Lung (tissue), 12 donors: ENCODE results near the gene COL4A3. TPM values are rescaled to one million over a fixed set of nuclear protein-coding genes. Genes with fewer than 3 reads are reported as not detected.
"Not testable (repeated sequence)": the region's sequence is repeated elsewhere in the genome, so short reads cannot be mapped to it uniquely, and the experiment has no call there.

Experiments used
- ATAC-seq: fragments of 200-7000 bp; cut with Tn5 transposase; one replicate; pipeline ENCODE4 v1.9.1; 2020; ENCODE audit warnings: moderate number of reproducible peaks; ENCODE audit not compliant: insufficient read depth, low FRiP score
- DNase-seq, 3 donors: peaks; one replicate each; pipeline ENCODE4 v3.0.0-alpha.2; 2013 to 2017
- H3K27ac ChIP-seq, 2 donors: one replicate each; pipeline ENCODE4 v1.5.1; 2013; ENCODE audit warnings: mild to moderate bottlenecking in 2 of 2, moderate library complexity in 2 of 2, control low read depth in 1 of 2, inconsistent platforms in 1 of 2, low read depth in 1 of 2, low read length in 1 of 2
- H3K27me3 ChIP-seq, 3 donors: one replicate each; pipeline ENCODE4 v1.5.1; 2013; ENCODE audit warnings: low read length in 2 of 3; ENCODE audit not compliant: control insufficient read depth in 3 of 3, insufficient read depth in 3 of 3
- H3K36me3 ChIP-seq, 4 donors: one replicate each; pipeline ENCODE4 v1.5.1; 2013; ENCODE audit warnings: low read length in 4 of 4, mild to moderate bottlenecking in 1 of 4, moderate library complexity in 1 of 4; ENCODE audit not compliant: control insufficient read depth in 4 of 4, insufficient read depth in 4 of 4
- H3K4me1 ChIP-seq, 5 donors: one replicate each; pipeline ENCODE4 v1.5.1; 2013; ENCODE audit warnings: low read length in 5 of 5, mild to moderate bottlenecking in 2 of 5, moderate library complexity in 1 of 5; ENCODE audit not compliant: control insufficient read depth in 5 of 5, insufficient read depth in 5 of 5
- H3K4me3 ChIP-seq: one replicate; pipeline ENCODE4 v1.5.1; 2013; ENCODE audit warnings: mild to moderate bottlenecking, control low read depth, moderate library complexity
- H3K9ac ChIP-seq, 2 donors: one replicate each; pipeline ENCODE4 v1.5.1; 2013; ENCODE audit warnings: low read length in 2 of 2, control low read depth in 1 of 2; ENCODE audit not compliant: insufficient read depth in 1 of 2
- H3K9me3 ChIP-seq, 4 donors: one replicate each; pipeline ENCODE4 v1.5.1; 2013; ENCODE audit warnings: low read length in 3 of 4, mild to moderate bottlenecking in 1 of 4, moderate library complexity in 1 of 4; ENCODE audit not compliant: control insufficient read depth in 4 of 4, insufficient read depth in 3 of 4
- CTCF ChIP-seq: IDR thresholded peaks from 2 replicates; pipeline ENCODE4 v1.5.1; 2012; ENCODE audit warnings: mild to moderate bottlenecking; ENCODE audit errors: control extremely low read depth, extremely low read depth
- WGBS, 2 donors: extraction: QIAGEN DNeasy Blood & Tissue Kit; methylation state at CpG; one replicate each; pipeline ENCODE4 v1.1.7; 2013; 5-methylcytosine and 5-hydroxymethylcytosine counted together
- polyA plus RNA-seq, 2 donors: library from polyadenylated mRNA; stranded (reverse); fragments of 200-250 nt; gene quantifications; one replicate each; pipeline ENCODE4 v1.2.1, GENCODE V29; 2013
- total RNA-seq, 2 donors: library from RNA; depleted of rRNA in 1 of 2; stranded (reverse); fragments of >200 nt in 1 of 2; gene quantifications; one replicate each; pipeline ENCODE4 v1.2.1, GENCODE V29; 2014 to 2021
- donor health status: control.
- donor health status: control.
- donor health status: Bipolar disorder and iron deficiency.
- donor health status: healthy.
- donor health status: DM: yes; HTN: yes; CAD: no.

The COL4A3 gene
- total and polyA plus RNA-seq, 4 donors, result 3.5 to 34.2 (median 20.2) TPM

- WGBS, 2 donors, result 0 to 47% methylated on average over 1 of the region's 1 CpG
- H3K36me3 ChIP-seq, result no peaks in the 10 kb centered on the region
Observed at GRCh38 chr2:227221120-227221519, 56.7 kb downstream of the COL4A3 start.

GRCh38 chr2:227222292-227222691 lies 57.9 kb downstream of the COL4A3 start:
- H3K4me3 ChIP-seq, result no peak overlapping the region
- no peaks in the 10 kb centered on the region for H3K4me1 ChIP-seq
- 68 to 78% methylated on average over 4 of the region's 4 CpGs for WGBS, 2 donors
- no peaks in the 10 kb centered on the region for H3K9me3 ChIP-seq
- no peak overlapping the region for H3K27ac ChIP-seq
- no peaks in the 10 kb centered on the region for H3K27me3 ChIP-seq
- no peak overlapping the region for H3K9ac ChIP-seq
- H3K36me3 ChIP-seq, result no peaks in the 10 kb centered on the region
- ATAC-seq, result no peak
- no peak for TF ChIP-seq CTCF
- no peak for DNase-seq

More at GRCh38 chr2:227221120-227221519, 56.7 kb downstream of the COL4A3 start:
- Histone ChIP-seq H3K27ac (no peak overlapping the region), H3K27me3 (no peaks in the 10 kb centered on the region), H3K4me3 (no peak overlapping the region), H3K9ac (no peak overlapping the region), H3K9me3 (no peaks in the 10 kb centered on the region), H3K4me1 (no peaks in the 10 kb centered on the region)
- no peak for TF ChIP-seq CTCF
- DNase-seq, result no peak
- no peak for ATAC-seq

- not testable (repeated sequence) for H3K27me3 ChIP-seq, H3K4me1 ChIP-seq, H3K4me3 ChIP-seq, DNase-seq, H3K9me3 ChIP-seq, H3K36me3 ChIP-seq, ATAC-seq, H3K9ac ChIP-seq, H3K27ac ChIP-seq
- WGBS, 2 donors, result 95% methylated on average over 6 of the region's 6 CpGs
Observed at GRCh38 chr2:227225641-227226040, 61.2 kb downstream of the COL4A3 start.

- TF ChIP-seq CTCF, result no peak
- 49 to 76% methylated on average over 14 of the region's 14 CpGs for WGBS, 2 donors
- H3K9me3 ChIP-seq, result no peaks in the 10 kb centered on the region
- no peak for ATAC-seq
- H3K27me3 ChIP-seq, result no peaks in the 10 kb centered on the region
- H3K4me3 ChIP-seq, result no peak overlapping the region
- H3K27ac ChIP-seq, result no peak overlapping the region
- H3K36me3 ChIP-seq, result no peaks in the 10 kb centered on the region
- no peaks in the 10 kb centered on the region for H3K4me1 ChIP-seq
- no peak for DNase-seq
- no peak overlapping the region for H3K9ac ChIP-seq
Observed at GRCh38 chr2:227228061-227228667, 63.7 kb downstream of the COL4A3 start.
